Omental fat pad (tissue), 4 donors: ENCODE measurements around the gene KRT85. TPM values are rescaled to one million over a fixed set of nuclear protein-coding genes. Genes with fewer than 3 reads are reported as not detected.

Source experiments
- ATAC-seq: fragments of 150-250 bp; one replicate; pipeline ENCODE4 v1.9.1; 2016; ENCODE audit warnings: mild to moderate bottlenecking, moderate library complexity; ENCODE audit not compliant: low FRiP score
- DNase-seq: peaks from one replicate; pipeline ENCODE4 v3.0.0-alpha.2; 2019; ENCODE audit warnings: low spot score
- CTCF ChIP-seq, 3 donors: fragments of 450-650 bp; IDR thresholded peaks; one replicate each; pipeline ENCODE4 v1.5.1; 2016 to 2017; ENCODE audit warnings: antibody characterized with exemption in 3 of 3, mild to moderate bottlenecking in 3 of 3, moderate library complexity in 2 of 3
- total RNA-seq, 4 donors: library from RNA; depleted of rRNA; stranded (reverse); fragments of >200 nt; gene quantifications; one replicate each; pipeline ENCODE4 v1.1.0, GENCODE V29; 2016

Gene KRT85
- total RNA-seq, 4 donors from 2014 or later = not detected

- DNase-seq (no peak), ATAC-seq (no peak)
- no peak for TF ChIP-seq CTCF (IDR thresholded peaks at IDR 0.05)
These were observed 23.2 kb downstream of the KRT85 start for GRCh38 chr12:52344111-52344510.

GRCh38 chr12:52343550-52343949, 23.7 kb downstream of the KRT85 start:
- ATAC-seq = no peak
- no peak for DNase-seq
- no peak for TF ChIP-seq CTCF (IDR thresholded peaks at IDR 0.05)

GRCh38 chr12:52342781-52343490, 24.3 kb downstream of the KRT85 start:
- TF ChIP-seq CTCF (IDR thresholded peaks at IDR 0.05) = no peak
- no peak for DNase-seq
- ATAC-seq = no peak

DNA sequence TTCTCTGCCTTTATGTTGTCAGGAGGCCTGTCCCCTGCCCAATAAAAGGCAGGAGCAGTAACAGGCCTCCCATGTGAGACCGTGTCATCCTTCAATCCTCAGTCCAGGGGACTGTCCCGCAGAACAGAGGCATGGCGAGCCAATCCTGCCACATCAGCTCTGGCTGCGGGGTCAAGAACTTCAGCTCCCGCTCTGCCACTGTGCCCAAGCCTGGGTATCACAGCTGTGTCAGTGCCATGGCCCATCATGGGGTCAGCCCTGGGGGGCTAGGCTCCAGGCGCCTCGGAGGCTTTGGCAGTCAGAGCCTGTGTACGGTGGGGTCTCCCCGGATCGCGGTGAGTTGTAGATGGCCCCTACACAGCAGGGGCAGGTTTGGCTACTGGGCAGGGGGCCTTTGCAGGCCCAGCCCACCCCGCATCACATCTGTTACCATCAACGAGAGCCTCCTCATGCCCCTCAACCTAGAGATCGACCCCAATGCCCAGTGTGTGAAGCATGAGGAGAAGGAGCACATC, 26.2 kb downstream of the KRT85 start:
- TF ChIP-seq CTCF (IDR thresholded peaks at IDR 0.05) = no peak
- DNase-seq (no peak), ATAC-seq (no peak)

DNA sequence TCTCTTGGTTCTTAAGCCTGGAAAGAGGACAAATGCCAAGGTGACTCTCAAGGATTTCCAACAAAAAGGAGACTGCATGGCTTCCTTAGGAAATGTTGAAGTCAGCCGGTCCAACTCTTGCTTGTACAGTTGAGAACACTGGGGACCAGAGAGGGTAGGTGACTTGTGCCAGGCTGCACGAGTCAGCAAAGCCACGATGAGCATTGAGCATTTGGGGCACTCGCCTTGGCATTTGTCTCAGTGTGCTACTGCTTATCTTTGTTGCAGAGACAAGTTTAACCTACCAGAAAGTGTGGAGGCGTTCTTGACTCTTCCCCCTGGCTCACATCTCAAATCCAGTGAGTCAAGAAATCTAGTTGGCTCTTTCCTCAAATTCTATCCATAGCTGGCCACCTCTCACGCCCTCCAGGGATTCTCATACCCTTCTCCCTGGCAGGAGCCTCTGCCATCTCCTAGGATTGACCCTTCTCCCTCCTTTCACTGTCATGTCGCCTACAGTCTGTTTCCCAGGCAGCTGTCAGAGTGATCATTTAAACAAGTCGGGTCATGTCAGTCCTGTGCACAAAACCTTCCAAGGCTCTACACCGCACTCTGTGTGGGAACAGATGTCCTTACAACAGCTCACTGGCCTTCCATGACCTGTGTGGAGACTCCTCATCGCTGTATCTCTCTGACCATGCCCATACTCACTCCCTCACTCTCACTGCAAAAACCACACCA, 28.9 kb downstream of the KRT85 start:
- DNase-seq = no peak
- no peak for ATAC-seq
- no peak for TF ChIP-seq CTCF (IDR thresholded peaks at IDR 0.05)

- DNase-seq = no peak
- ATAC-seq = no peak
- TF ChIP-seq CTCF (IDR thresholded peaks at IDR 0.05) = no peak
These were observed 30.2 kb downstream of the KRT85 start for GRCh38 chr12:52337054-52337453.
